Fibroblast of skin of left quadriceps (primary cell): Measurements from ENCODE around the gene IL1RAPL1.
"Not testable (repeated sequence)": the region's sequence is repeated elsewhere in the genome, so short reads cannot be mapped to it uniquely, and the experiment has no call there.

Experiments
- DNase-seq, 2 experiments: peaks; one replicate each; pipeline ENCODE4 v3.0.0-alpha.2; 2013; ENCODE audit warnings: low read depth in 2 of 2

Gene IL1RAPL1

DNA sequence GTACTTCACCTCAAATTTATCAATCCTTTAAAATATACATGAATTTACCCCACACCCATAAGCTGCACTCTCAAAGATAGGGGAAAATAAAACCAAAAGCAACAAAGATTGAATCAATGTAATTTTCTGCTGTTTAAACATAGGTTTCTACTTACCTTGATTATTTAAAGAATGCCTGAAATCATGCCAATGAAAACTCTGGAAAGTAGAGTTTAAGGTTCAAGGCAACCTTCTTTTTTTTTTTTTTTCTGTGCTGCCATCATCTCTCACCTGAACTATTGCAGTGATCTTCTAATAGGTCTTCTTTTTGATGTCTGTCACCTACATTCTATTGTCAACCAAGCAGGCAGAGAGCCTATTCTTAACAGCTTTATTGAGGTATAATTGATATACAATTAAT, 682.1 kb downstream of the IL1RAPL1 start:
- DNase-seq = no peak

DNA sequence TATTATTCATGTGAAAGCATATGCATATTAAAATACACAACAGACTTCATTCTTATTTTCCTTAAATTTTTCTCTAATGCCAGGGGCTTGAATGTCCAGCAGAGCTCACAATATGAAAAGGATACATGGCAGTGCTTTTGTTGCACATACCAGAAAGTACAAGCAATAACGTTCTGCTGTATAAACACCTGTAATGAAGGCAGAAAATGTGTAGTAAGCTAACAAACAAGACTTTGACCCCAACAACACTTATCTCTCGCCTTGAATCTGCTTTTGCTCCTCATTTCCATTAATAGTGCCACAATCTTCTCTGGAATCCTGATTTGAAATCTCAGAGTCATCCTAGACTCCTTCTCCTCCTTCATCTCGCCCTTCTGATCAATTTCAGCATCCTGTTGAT, 687.3 kb downstream of the IL1RAPL1 start:
- DNase-seq = no peak

DNA sequence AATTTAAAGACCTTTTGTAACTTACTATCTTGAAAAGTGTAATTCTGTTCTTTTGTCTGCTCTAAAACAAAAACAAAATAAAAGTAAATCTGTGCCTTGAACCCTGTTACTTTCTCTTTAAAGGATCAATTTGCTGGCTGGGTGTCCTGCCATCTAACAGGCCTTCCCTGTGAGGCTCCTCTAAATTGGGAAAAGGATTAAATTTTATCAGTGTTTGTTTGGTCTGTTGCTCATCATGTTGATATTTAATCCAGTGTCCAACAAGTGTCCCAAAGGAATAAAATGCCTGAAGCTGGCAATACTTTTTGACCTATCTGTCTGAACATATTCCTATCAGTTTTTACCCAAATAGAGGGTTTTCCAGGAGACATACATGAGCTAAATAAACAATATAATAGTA, 688.7 kb downstream of the IL1RAPL1 start:
- no peak for DNase-seq

DNA sequence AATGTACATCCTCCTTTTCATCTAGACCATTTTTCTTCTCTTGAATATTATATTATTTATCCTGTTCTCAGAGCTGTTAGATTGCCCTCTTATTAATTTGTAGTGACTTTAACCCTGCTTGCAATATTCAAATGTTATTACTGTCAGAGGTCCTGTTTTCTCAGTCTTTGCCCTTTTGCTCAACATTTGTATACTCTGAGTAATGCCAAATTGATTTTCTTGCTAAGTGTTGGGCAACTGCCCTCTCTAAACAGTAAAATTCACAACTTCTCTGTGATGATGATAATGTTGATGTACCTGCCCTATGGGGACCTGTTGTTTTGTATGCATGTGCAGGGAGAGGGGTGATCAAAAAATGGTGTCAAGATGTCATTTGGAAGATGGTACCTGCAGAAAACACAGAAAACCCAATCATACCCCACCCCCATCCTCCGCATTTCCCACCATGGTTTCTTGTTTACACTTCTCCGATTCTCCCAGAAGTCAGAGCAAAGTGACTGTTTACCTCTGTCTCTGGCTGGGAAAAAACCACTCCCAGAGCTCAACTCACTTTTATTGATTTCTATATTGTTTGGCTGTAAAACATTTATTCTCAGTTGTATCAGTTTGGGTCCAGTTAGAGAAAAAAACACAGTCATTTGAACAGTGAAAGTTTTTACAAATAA, 694.0 kb downstream of the IL1RAPL1 start:
- DNase-seq = no peak

DNA sequence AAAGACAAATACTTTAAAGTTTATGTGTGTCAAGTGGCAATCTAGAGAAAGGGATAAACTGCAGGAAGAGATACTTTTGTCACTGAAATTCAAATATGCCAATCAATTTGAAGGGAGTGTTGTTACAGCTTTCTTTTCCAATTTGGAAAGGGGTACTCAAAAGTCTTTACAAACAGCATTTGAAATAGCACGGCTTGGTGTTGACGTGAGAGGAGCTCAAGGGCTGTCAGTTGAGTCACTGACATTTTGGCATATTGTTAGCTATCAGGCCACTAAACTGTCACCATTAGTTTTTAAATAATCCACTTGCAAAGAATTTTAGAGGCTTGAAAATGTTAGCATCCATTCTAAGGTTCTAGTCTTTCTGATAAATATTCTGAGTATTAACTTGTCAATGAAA, 698.4 kb downstream of the IL1RAPL1 start:
- DNase-seq = no peak

DNA sequence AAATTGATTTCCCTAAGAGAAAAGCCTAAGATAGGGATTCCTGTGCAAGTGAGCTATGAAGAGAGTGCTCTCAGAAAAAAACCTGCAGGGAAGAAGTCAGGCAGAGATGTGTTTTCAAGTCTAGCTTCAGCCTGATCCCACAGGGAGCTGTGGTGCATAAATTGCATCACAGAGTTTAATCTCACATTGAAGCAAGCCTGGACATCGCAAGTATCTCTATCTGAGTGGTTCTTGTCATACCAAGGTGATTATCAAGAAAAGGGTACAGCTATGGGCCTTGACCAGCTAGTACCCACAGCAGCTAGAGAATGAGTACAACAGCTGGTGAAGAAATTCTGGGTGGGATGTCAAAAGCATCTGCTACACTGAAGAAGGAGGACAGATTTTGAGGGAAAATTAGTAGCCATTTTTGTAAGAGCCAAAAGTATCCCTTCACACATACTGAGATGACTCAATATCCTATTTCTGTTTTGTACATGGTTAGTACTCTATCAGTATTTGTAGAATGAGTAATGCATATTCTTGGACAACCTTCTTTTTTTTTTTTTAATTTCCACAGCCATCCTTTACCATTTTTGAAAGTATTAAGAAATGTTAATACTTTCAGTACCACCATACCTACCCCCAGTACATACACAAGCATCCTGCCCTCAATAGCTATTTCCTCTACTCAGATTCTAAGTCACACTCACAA, 708.9 kb downstream of the IL1RAPL1 start:
- no peak for DNase-seq

DNA sequence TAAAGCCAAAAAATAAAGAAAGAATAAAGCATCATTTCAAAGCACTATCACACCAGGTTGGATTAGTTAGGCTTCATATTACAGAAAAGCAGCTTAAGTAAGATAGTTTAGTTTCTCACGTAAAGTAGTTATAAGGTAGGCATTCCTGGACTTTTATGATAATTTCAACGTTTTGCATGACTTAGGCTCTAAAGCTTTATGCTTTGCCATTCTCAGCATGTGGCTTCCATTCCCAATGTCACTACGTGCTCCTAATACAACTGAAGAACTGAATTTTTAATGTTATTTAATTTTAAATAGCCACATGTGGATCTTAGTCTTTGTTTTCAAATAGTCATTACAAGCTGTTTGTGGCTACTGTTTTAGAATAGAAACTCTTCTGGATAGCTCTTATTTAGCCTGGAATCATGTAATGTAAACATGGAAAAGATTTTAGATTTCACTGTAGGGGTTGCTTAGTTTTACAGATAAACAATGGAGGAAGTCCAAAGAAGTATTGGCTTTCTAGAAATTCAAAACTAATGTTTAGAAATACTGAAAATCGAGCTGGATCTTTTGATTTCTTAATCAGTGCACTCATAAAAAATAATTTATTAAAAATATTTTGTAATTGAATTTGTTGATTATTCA, 710.0 kb downstream of the IL1RAPL1 start:
- DNase-seq = no peak

DNA sequence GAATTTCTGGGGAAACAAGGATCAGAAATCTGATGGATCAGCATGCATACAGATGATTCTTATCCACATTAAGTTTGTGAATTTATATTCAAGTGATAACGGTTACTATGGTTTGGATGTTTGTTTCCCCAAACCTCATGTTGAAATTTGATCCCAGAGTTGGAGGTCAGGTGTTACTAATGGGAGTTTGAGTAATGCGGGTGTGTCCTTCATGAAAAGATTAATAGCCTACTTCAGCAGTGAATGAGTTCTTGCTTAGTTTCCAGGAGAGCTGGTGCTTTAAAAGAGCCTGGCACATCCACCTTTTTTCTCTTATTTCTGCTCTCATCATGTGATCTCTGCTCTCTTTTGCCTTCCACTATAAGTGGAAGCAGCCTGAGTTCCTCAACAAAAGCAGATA, 712.4 kb downstream of the IL1RAPL1 start:
- no peak for DNase-seq

DNA sequence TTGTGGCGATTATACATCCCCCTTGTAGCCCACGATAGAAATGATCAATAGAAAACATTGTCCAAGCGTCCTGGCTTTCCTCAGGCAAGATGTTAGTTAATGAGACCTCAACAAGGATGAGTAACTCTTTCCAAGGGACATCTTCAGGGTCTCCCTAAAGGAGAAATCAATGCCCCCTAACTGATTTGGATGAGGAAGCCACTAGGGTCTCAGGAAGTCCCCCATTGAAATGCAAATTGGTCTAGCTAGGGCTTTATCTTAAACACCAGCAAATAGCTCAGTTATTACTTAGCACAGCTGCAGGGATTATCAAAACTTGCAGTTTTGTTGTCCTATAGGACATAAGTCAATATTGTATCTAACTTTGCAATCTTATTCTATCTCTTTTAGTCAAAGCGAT, 721.5 kb downstream of the IL1RAPL1 start:
- no peak for DNase-seq

DNA sequence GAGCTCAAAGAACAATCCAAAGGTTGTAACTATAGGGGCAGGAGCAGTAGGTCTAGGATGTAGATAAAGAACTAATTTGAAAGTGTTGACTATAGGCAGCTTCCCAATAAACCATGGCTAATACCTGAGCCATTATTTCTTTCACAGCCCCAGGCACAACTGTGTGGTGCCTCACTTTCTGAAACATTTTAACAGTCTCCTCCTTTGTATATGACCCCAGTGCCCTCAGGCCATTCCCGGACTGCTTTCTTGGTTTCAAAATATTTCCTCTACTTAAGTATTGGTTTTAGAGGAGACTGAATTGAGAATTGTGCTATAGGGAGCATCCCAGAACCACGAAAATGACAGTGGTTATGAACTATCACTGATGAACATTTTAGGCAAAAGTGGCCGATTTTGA, 728.7 kb downstream of the IL1RAPL1 start:
- no peak for DNase-seq

DNA sequence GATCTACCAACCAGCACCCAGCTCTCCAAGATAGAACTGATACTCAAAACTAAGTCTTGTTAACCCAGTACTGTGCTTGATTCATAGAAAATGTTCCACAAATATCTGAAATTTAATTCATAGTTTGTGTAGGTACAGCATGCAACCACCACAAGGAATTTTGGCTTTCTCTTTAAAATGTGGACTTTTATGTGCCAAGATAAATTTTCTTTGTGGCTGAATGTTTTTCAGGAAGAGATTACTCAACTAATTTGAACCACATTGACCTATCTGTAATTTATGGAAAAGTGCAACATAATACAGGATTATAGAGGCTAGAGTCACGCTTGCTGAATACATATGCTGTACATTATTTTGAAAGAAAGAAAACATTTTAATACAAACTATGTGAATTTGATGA, 730.8 kb downstream of the IL1RAPL1 start:
- DNase-seq = peak; percentile 78 to 83

DNA sequence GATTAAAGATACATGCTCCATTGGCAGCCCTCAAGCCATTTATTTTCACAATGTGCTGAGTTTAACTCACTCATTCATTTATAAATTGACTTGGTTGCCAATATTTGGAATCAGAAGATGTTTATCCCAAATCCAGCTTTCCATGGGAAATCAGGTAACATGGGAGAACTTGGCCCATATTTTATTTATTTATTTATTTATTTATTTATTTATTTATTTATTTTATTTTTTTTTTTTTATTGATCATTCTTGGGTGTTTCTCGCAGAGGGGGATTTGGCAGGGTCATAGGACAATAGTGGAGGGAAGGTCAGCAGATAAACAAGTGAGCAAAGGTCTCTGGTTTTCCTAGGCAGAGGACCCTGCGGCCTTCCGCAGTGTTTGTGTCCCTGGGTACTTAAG, 745.2 kb downstream of the IL1RAPL1 start:
- DNase-seq = not testable (repeated sequence)

DNA sequence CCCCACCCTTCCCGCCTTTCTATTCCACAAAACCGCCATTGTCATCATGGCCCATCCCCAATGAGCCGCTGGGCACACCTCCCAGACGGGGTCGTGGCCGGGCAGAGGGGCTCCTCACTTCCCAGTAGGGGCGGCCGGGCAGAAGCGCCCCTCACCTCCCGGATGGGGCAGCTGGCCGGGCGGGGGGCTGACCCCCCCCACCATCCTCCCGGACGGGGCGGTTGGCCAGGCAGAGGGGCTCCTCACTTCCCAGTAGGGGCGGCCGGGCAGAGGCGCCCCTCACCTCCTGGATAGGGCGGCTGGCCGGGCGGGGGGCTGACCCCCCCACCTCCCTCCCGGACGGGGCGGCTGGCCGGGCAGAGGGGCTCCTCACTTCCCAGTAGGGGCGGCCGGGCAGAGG, 745.8 kb downstream of the IL1RAPL1 start:
- not testable (repeated sequence) for DNase-seq

DNA sequence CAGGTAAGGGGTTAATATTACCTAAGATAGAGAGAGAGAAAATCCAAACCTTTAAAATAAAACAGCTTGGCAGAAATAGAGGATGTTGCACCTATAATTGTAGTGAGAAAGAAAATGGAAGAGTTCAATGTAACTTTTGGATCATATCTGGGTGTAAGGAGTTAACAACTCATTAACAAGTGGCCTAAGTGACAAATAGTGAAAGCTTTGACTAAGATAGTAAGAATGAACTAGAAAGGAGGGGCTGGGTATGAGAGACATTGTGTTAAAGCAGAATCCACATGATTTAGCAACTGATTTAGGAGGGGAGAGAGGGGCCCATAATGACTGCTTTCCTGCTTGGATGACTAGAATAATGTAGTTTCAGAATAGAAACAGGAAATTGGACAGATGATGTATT, 761.0 kb downstream of the IL1RAPL1 start:
- no peak for DNase-seq

DNA sequence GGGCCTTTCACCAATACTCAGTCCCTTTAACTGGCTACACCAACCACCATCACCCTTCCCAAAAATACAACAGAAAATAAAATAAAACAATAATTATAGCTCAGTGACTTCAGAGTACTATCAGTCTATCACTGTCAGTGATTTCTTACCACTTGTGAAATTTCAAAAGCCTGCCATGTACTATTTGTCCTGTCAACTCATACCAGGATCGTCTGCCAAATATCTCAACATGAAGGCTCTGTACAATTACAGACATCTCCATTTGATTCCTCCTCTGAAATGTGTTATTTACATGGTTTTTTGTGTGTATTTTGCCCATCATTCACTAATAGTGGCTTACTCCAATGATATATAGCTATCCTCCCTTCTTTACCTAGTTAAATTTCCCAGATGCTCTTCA, 772.0 kb downstream of the IL1RAPL1 start:
- DNase-seq = no peak

DNA sequence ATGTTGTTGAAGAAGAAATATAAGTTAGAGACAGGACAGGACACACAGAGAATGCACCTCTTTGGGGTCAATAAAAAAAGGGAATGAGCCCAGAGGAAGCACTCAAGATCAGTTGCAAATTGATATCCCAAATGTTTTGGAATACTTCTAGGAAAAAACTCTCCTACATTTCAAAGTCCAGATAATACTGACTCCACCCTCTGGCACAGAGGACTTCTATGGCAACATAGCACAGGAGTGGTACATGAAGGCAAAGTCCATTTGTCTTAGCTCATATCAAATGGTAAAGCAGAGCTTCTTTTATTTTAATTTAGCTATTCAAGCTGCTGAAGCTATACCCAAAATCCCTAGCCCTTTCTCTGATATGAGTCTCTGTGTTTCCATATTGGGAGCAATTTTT, 787.5 kb downstream of the IL1RAPL1 start:
- DNase-seq = not testable (repeated sequence)

DNA sequence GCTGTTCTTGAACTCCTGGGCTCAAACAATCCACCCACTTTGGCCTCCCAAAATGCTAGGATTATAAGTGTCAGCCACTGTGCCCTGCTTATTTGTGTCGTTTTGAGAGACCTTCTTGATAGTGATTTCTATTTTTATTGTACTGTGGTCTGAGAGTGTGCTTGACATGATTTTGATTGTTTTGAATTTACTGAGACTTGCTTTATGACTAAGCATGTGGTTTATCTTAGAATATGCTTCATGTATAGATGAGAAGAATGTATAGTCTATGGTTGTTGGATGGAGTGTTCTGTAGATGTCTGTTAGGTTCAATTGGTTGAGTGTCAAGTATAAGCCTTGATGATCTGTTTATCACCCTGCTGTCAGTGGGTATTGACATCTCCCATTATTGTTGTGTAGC, 789.3 kb downstream of the IL1RAPL1 start:
- no peak for DNase-seq

DNA sequence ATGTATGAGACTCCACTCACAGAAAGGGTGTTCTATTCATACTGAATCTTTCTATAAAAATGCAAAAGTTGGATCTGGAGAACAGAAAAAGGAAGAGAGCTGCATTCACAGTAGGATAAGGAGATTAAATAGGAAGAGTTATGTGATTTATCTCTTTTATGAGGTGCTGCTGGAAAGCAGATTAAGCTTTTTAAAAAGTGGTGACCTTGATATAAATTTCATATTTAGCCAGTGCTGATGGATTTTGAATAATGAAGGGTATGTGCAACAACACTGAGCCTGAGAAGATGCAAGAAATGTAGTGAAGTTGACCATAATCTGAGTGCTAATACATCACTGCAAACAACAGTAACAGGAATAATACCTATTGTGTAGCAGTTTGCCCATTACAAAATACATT, 795.6 kb downstream of the IL1RAPL1 start:
- no peak for DNase-seq

DNA sequence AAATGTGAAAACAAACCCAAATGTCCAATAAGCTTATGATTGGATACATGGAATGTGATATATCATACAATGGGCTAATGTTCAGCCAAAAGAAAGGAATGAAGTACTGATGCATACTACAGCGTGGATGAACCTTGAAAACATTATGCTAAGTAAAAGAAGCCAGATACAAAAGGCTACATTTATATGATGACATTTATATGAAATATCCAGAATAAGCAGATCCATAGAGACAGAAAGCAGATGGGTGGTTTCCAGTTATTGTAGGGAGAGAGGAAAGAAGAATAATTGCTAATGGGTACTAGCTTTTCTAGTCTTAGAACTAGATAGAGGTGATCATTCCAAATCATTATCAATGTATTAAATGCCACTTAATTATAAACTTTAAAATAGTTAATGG, 801.3 kb downstream of the IL1RAPL1 start:
- no peak for DNase-seq

DNA sequence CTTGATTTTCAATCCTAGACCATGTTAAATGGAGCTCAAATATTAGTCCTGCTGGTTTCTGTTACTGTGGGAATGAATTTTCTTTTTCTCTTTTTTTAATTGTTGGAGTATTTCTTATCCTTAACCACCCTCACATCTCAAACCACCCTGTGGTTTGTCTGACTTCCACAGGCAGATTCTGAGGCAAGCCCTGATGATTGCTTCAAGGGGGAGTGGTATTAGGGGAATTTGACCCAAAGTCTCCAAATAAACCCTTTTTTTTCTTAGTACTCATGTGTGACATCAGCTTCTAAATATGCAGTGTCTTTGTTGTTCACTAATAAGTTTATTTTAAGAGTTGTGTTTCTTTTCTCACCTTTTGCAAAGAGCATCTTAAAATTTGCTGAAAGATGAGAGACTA, 810.3 kb downstream of the IL1RAPL1 start:
- peak; percentile 36 to 40 for DNase-seq

DNA sequence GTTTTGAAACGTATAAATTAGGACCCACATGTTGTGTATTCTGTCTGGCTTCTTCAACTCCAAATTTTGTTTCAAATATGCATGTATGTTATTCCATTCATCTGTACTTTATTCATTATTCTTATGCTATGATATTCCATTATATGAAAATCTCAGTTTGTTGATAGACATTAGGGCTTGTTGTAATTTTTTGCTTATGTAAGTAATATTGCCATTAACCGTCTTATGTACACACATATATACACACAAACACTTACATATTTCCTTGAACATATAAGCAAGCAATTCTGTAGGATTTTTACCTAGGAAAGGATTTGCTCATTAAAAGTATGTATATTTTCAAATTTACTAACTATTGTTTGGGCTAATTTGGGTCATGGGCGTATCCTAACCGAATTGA, 820.1 kb downstream of the IL1RAPL1 start:
- no peak for DNase-seq

DNA sequence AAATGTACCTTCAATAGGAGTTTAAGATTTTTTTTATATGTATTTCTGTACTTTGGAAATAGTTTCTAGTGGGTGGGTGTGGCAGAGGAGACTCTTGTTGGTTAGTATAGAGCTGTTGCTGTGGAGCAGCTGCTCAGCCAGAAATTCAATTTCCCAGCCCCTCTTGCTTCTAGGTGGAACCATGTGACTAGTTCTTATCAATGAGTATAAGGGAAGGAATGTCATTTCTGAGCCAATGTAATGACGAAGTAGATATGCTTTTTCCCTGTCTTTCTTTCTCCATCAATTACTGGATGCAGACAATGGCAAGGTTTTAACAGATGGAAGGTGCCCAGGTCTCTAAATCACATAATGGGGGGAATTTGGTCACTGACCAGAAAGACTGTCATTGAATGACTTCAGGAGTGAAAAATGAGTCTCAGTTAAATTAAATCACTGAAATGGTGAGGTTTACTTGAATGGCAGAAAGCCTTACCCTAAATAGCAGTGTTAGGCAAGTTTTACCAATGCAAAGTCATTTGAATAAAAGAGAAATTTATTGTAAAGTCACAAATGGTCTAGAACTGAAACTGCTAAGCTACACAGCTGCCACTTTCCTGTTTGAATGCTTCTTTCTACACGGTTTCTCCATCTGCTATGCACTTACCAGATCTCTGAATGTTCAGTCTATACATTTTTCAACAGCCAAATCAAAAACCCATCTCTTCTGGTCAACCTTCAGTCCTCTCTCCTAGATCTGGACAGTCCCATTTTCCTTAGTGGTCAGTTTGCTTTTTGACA, 832.7 kb downstream of the IL1RAPL1 start:
- DNase-seq = peak in 1 of 2 experiments; percentile 10
